Measurements from ENCODE around the gene MAN2A2. TPM values are rescaled to one million over a fixed set of nuclear protein-coding genes. Genes with fewer than 3 reads are reported as not detected.

The MAN2A2 gene
- total and polyA plus RNA-seq, 2 of the 8 experiments (the other 6 are each of a cell fraction or from before 2014, with no cell fraction given) = 23.1 to 29.7 TPM

DNA sequence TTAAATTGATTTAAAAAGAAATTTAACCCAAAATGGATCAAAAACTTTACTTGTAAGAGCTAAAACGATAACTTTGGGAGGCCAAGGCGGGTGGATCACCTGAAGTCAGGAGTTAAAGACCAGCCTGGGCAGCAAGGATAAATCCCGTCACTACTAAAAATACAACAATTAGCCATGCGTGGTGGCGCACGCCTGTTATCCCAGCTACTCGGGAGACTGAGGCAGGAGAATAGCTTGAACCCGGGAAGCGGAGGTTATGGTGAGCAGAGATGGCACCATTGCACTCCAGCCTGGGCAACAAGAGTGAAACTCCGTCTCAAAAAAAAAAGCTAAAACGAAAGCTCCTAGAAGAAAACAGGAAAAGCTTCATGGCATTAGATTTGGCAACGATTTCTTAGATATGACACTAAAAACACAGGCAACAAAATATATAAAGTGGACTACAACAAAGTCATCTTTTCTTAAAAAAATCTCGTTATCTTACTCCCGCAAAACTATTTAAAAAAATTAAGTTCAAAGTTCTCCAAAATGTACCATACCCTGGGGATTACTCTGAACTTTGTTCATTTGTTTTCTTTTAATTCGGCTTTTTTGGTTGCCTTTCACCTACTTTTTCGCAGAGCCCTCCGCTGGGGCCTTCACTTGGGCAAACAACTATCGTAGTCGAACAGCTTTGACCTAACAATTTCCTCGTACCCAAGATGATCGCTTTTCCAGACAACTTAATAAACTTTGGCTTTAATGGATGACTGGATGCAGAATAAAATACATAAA, 26.3 kb downstream of the MAN2A2 start:
- WGBS, 2 experiments (ENCODE audit: extremely low coverage in 1 of 2, insufficient coverage in 1 of 2, insufficient read length in 1 of 2, insufficient replicate concordance in 2 of 2, low coverage in 1 of 2, low lambda C conversion rate in 2 of 2, missing lambda C conversion rate in 1 of 2) = 95 to 100% methylated on average over 2 to 19 of the region's 21 CpGs
- CTCF ChIA-PET (ENCODE audit: partially characterized antibody) = interaction anchor here (0.5 to 20.7 kb wide), 6 partner anchors 13 to 216 kb away, joined by 3 to 306 read pairs (median 80); partner anchors contain the start of genes FES, MAN2A2 and RCCD1
- H2BK20ac ChIP-seq (ENCODE audit: low read length) = no peak overlapping the region
- no peak overlapping the region for H2AK5ac ChIP-seq (ENCODE audit: low read depth, low read length)
- H3K23ac ChIP-seq (ENCODE audit: insufficient read length) = no peak overlapping the region
- no peak overlapping the region for H4K91ac ChIP-seq (replicated peaks; ENCODE audit: insufficient read length, low read length)
- DNase-seq (ENCODE audit: low read depth in 1 of 2, low spot score in 2 of 2) = no peak
- no peak overlapping the region for H3K18ac ChIP-seq (ENCODE audit: extremely low read depth, low read length)
- no peak overlapping the region for H3K9ac ChIP-seq (replicated peaks in 1 of 4; ENCODE audit: extremely low read depth in 1 of 4, low read depth in 3 of 4, low read length in 3 of 4)
- H4K5ac ChIP-seq (ENCODE audit: insufficient read length, low read depth, low read length) = no peak overlapping the region
- no peaks in the 10 kb centered on the region for H3K79me2 ChIP-seq (ENCODE audit: control insufficient read depth in 1 of 2, insufficient read depth in 2 of 2, low read length in 2 of 2)
- no peak overlapping the region for H2BK12ac ChIP-seq (ENCODE audit: low read depth, low read length)
- no peak overlapping the region for H3K56ac ChIP-seq (replicated peaks; ENCODE audit: insufficient read length, low read depth, low read length)
- H2BK120ac ChIP-seq (replicated peaks; ENCODE audit: low read depth, low read length) = no peak overlapping the region
- H3K4ac ChIP-seq (replicated peaks; ENCODE audit: insufficient read length, low read depth, low read length) = no peak overlapping the region
- H3K23me2 ChIP-seq (ENCODE audit: low read depth, low read length) = peaks cover under 1% of the 10 kb centered on the region; the same call in 1 of the 2 replicates
- H2BK5ac ChIP-seq (ENCODE audit: low read depth, low read length) = no peak overlapping the region
- H3K9me3 ChIP-seq (ENCODE audit: insufficient read depth in 2 of 2, low read depth in 1 of 2, low read length in 1 of 2) = no peaks in the 10 kb centered on the region
- H3K79me1 ChIP-seq (ENCODE audit: low read depth, low read length) = no peaks in the 10 kb centered on the region; the same call in 1 of the 2 replicates
- H3K27me3 ChIP-seq (replicated peaks in 1 of 4; ENCODE audit: control insufficient read depth in 3 of 4, extremely low read depth in 1 of 4, insufficient read depth in 3 of 4, low read length in 3 of 4) = 0 out of 7 replicates have a peak, but pooled peaks cover 0 to 4% (median 0%) of the 10 kb centered on the region in 4 experiments
- no peaks in the 10 kb centered on the region for H4K20me1 ChIP-seq (replicated peaks in 1 of 2; ENCODE audit: control insufficient read depth in 1 of 2, insufficient read depth in 2 of 2, low read length in 2 of 2)
- no peak overlapping the region for H2BK15ac ChIP-seq (ENCODE audit: low read length)
- H2AFZ ChIP-seq (ENCODE audit: low read length) = no peak overlapping the region
- no peak overlapping the region for H4K8ac ChIP-seq (ENCODE audit: extremely low read depth, insufficient read depth, low read length)
- no peak for FAIRE-seq
- POLR2A ChIA-PET (ENCODE audit: partially characterized antibody) = interaction anchor here (0.6 to 1.5 kb wide), 3 partner anchors 9 to 45 kb away, joined by 3 read pairs; partner anchors contain the start of gene FES
- no peaks in the 10 kb centered on the region for H3K36me3 ChIP-seq (ENCODE audit: control insufficient read depth in 2 of 4, insufficient read depth in 4 of 4, low read length in 3 of 4)
- H3K27ac ChIP-seq (ENCODE audit: low read depth, low read length) = no peak overlapping the region
- H3K4me1 ChIP-seq (replicated peaks in 1 of 4; ENCODE audit: control insufficient read depth in 3 of 4, insufficient read depth in 4 of 4, low read length in 3 of 4) = peaks cover 0 to 6% (median 1%) of the 10 kb centered on the region in 4 experiments; a peak in 3 of 7 replicates
- no peak overlapping the region for H3K4me2 ChIP-seq (ENCODE audit: insufficient read depth in 1 of 2, low read depth in 2 of 2, low read length in 2 of 2)
- no peak overlapping the region for H3K4me3 ChIP-seq (ENCODE audit: extremely low read depth in 1 of 4, insufficient read depth in 2 of 4, low read depth in 3 of 4, low read length in 4 of 4)
- H3K14ac ChIP-seq (ENCODE audit: insufficient read length) = no peak overlapping the region
- no peak for TF ChIP-seq SP1 (IDR thresholded peaks at IDR 0.05; ENCODE audit: low read depth, low read length)
- no peak for TF ChIP-seq RXRA (IDR thresholded peaks at IDR 0.05; ENCODE audit: insufficient read depth, low read depth, low read length)
- TF ChIP-seq CREB1 (IDR thresholded peaks at IDR 0.05) = no peak
- no peak for TF ChIP-seq CBX8 (IDR thresholded peaks at IDR 0.05; ENCODE audit: borderline replicate concordance, low read depth, low read length)
- TF ChIP-seq HDAC6 (IDR thresholded peaks at IDR 0.05; ENCODE audit: low read depth, low read length) = no peak
- no peak for TF ChIP-seq CHD2 (IDR thresholded peaks at IDR 0.05; ENCODE audit: low read length)
- TF ChIP-seq SRF (IDR thresholded peaks at IDR 0.05; ENCODE audit: low read depth, low read length) = no peak
- TF ChIP-seq EZH2 (IDR thresholded peaks at IDR 0.05; ENCODE audit: low read depth, low read length, severe bottlenecking) = no peak
- no peak for TF ChIP-seq JUND (IDR thresholded peaks at IDR 0.05; ENCODE audit: low read length)
- no peak for TF ChIP-seq TAF1 (IDR thresholded peaks at IDR 0.05; ENCODE audit: low read depth, low read length)
- no peak for TF ChIP-seq EP300 (IDR thresholded peaks at IDR 0.05; ENCODE audit: borderline replicate concordance in 1 of 2, low read depth in 2 of 2, low read length in 2 of 2)
- TF ChIP-seq SUZ12 (IDR thresholded peaks at IDR 0.05; ENCODE audit: low read length) = no peak
- TF ChIP-seq SP2 (IDR thresholded peaks at IDR 0.05; ENCODE audit: low read length) = no peak
